ENCODE measurements around the gene LDLRAD4. TPM values are rescaled to one million over a fixed set of nuclear protein-coding genes. Genes with fewer than 3 reads are reported as not detected.

LDLRAD4 gene
- total RNA-seq, 2 experiments from 2014 or later: 37.3 to 38.5 TPM

GRCh38 chr18:13572721-13573120 lies 354.2 kb downstream of the LDLRAD4 start:
- Mint-ChIP-seq H3K4me1 (ENCODE audit: low read depth) (peaks cover 61% of the 10 kb centered on the region), H3K4me3 (no peak overlapping the region), H3K9me3 (no peaks in the 10 kb centered on the region), H3K27me3 (no peaks in the 10 kb centered on the region), H3K27ac (no peak overlapping the region), H3K36me3 (ENCODE audit: low read depth) (peaks cover 15% of the 10 kb centered on the region)
- TF ChIP-seq CTCF (IDR thresholded peaks at IDR 0.05): no peak
- ChIA-PET POLR2A (no interaction called here), CTCF (interaction anchor here (1.0 kb wide), 1 partner anchor 41 kb away, joined by 3 read pairs; no protein-coding TSS in a partner anchor)
- ATAC-seq (no peak), DNase-seq (no peak)
- intact Hi-C loops (cut with micrococcal nuclease): no loop called here

GRCh38 chr18:13573750-13574149 lies 355.2 kb downstream of the LDLRAD4 start:
- no peaks in the 10 kb centered on the region for H3K27me3 Mint-ChIP-seq
- intact Hi-C loops (cut with micrococcal nuclease): no loop called here
- H3K27ac Mint-ChIP-seq: no peak overlapping the region
- H3K4me3 Mint-ChIP-seq: no peak overlapping the region
- DNase-seq (no peak), ATAC-seq (no peak)
- TF ChIP-seq CTCF (IDR thresholded peaks at IDR 0.05): no peak
- peaks cover 15% of the 10 kb centered on the region for H3K36me3 Mint-ChIP-seq (ENCODE audit: low read depth)
- H3K9me3 Mint-ChIP-seq: no peaks in the 10 kb centered on the region
- CTCF ChIA-PET: no interaction called here
- POLR2A ChIA-PET: no interaction called here
- peaks cover 61% of the 10 kb centered on the region for H3K4me1 Mint-ChIP-seq (ENCODE audit: low read depth)

DNA sequence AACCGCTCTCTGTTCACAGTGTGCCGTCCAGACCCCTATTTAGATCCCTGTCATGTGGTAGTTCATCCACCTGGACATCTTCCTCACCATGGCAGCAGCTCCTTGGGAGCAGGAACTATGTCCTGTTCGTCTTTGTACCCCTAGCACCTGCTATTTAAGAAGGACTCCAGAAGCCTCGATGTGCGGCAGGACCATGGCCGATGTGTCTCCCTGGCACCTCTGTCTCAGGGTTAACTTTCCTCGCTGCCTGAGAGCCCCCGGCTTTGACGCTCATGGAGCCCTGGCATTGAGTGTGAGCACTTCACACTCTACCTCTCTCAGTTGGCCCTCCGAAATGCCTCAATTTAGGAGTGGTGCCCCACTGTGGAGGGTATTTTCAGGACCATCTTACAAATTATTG lies 355.8 kb downstream of the LDLRAD4 start:
- peaks cover 59% of the 10 kb centered on the region for H3K4me1 Mint-ChIP-seq (ENCODE audit: low read depth)

GRCh38 chr18:13574761-13575160 lies 356.2 kb downstream of the LDLRAD4 start:
- intact Hi-C loops (cut with micrococcal nuclease): no loop called here

More for the DNA sequence above, 355.8 kb downstream of the LDLRAD4 start:
- no peaks in the 10 kb centered on the region for H3K9me3 Mint-ChIP-seq
- no peak overlapping the region for H3K27ac Mint-ChIP-seq
- CTCF ChIA-PET: interaction anchor here (1.1 to 3.8 kb wide), 2 partner anchors 10 to 16 kb away, joined by 4 to 14 read pairs; no protein-coding TSS in a partner anchor
- H3K36me3 Mint-ChIP-seq (ENCODE audit: low read depth): peaks cover 15% of the 10 kb centered on the region
- no peak for TF ChIP-seq CTCF (IDR thresholded peaks at IDR 0.05)
- no peak for DNase-seq
- POLR2A ChIA-PET: interaction anchor here (1.1 kb wide), 1 partner anchor 35 kb away, joined by 3 read pairs; no protein-coding TSS in a partner anchor
- ATAC-seq: no peak
- H3K27me3 Mint-ChIP-seq: no peaks in the 10 kb centered on the region
- intact Hi-C loops (cut with micrococcal nuclease): no loop called here
- H3K4me3 Mint-ChIP-seq: no peak overlapping the region

More at GRCh38 chr18:13574761-13575160, 356.2 kb downstream of the LDLRAD4 start:
- DNase-seq (no peak), ATAC-seq (no peak)
- H3K27ac Mint-ChIP-seq: no peak overlapping the region
- peaks cover 62% of the 10 kb centered on the region for H3K4me1 Mint-ChIP-seq (ENCODE audit: low read depth)
- TF ChIP-seq CTCF (IDR thresholded peaks at IDR 0.05): no peak
- POLR2A ChIA-PET: interaction anchor here (1.1 kb wide), 1 partner anchor 34 kb away, joined by 3 read pairs; no protein-coding TSS in a partner anchor
- CTCF ChIA-PET: interaction anchor here (1.1 to 3.8 kb wide), 2 partner anchors 10 to 16 kb away, joined by 4 to 14 read pairs; no protein-coding TSS in a partner anchor
- H3K4me3 Mint-ChIP-seq: no peak overlapping the region
- H3K27me3 Mint-ChIP-seq: no peaks in the 10 kb centered on the region
- H3K9me3 Mint-ChIP-seq: no peaks in the 10 kb centered on the region
- H3K36me3 Mint-ChIP-seq (ENCODE audit: low read depth): peaks cover 15% of the 10 kb centered on the region
